SK-N-SH treated with all-trans-retinoic acid at 6 μM for 48 hours (cell line): ENCODE results near the gene WNK2.

Source experiments
- ATAC-seq: fragments of 200-7000 bp; cut with Tn5 transposase; 3 replicates; pipeline ENCODE4 v1.9.1; 2020; ENCODE audit warnings: mild to moderate bottlenecking, moderate library complexity
- ARNTL ChIP-seq: fragments of 450-650 bp; formaldehyde crosslinking; IDR thresholded peaks from 2 replicates; pipeline ENCODE4 v1.5.0; 2020; ENCODE audit warnings: low read depth, mild to moderate bottlenecking, moderate library complexity, borderline replicate concordance
- BACH2 ChIP-seq: fragments of 250-450 bp; sonication (Bioruptor Pico); IDR thresholded peaks from 2 replicates; pipeline ENCODE4 v1.9.0; 2021; ENCODE audit warnings: mild to moderate bottlenecking, borderline replicate concordance
- CREB5 ChIP-seq: fragments of 250-450 bp; sonication (Bioruptor Pico); IDR thresholded peaks from 2 replicates; pipeline ENCODE4 v1.5.1; 2020; ENCODE audit warnings: low read depth, mild to moderate bottlenecking, moderate library complexity
- CSDC2 ChIP-seq: fragments of 250-450 bp; sonication (Bioruptor Pico); IDR thresholded peaks from 2 replicates; pipeline ENCODE4 v1.5.0; 2020; ENCODE audit warnings: mild to moderate bottlenecking, moderate library complexity
- ESRRG ChIP-seq: fragments of 250-450 bp; sonication (Bioruptor Pico); IDR thresholded peaks from 2 replicates; pipeline ENCODE4 v1.6.1; 2021; ENCODE audit warnings: mild to moderate bottlenecking
- GLIS3 ChIP-seq: fragments of 250-450 bp; sonication (Bioruptor Pico); IDR thresholded peaks from 2 replicates; pipeline ENCODE4 v1.5.0; 2020; ENCODE audit warnings: mild to moderate bottlenecking, moderate library complexity
- ISL1 ChIP-seq: fragments of 250-450 bp; sonication (Bioruptor Pico); IDR thresholded peaks from 2 replicates; pipeline ENCODE4 v2.1.2; 2022; ENCODE audit warnings: mild to moderate bottlenecking, moderate library complexity
- OSR1 ChIP-seq: fragments of 250-450 bp; sonication (Bioruptor Pico); IDR thresholded peaks from 2 replicates; pipeline ENCODE4 v1.8.0; 2022; ENCODE audit warnings: moderate library complexity, mild to moderate bottlenecking, inconsistent platforms
- PATZ1 ChIP-seq: fragments of 250-450 bp; sonication (Bioruptor Pico); IDR thresholded peaks from 2 replicates; pipeline ENCODE4 v1.8.0; 2020; ENCODE audit warnings: mild to moderate bottlenecking, moderate library complexity, borderline replicate concordance
- POU6F1 ChIP-seq: fragments of 250-450 bp; sonication (Bioruptor Pico); IDR thresholded peaks from 2 replicates; pipeline ENCODE4 v1.8.0; 2021; ENCODE audit warnings: low read depth, mild to moderate bottlenecking, moderate library complexity, borderline replicate concordance
- PPARA ChIP-seq: fragments of 250-450 bp; sonication (Bioruptor Pico); IDR thresholded peaks from 2 replicates; pipeline ENCODE4 v1.5.0; 2020; ENCODE audit warnings: mild to moderate bottlenecking, borderline replicate concordance
- RARB ChIP-seq: fragments of 250-450 bp; sonication (Bioruptor Pico); IDR thresholded peaks from 2 replicates; pipeline ENCODE4 v1.8.0; 2021; ENCODE audit warnings: mild to moderate bottlenecking, moderate library complexity
- SNAI2 ChIP-seq: fragments of 250-450 bp; sonication (Bioruptor Pico); IDR thresholded peaks from 2 replicates; pipeline ENCODE4 v1.5.0; 2020; ENCODE audit warnings: mild to moderate bottlenecking, moderate library complexity
- TCF4 ChIP-seq: fragments of 250-450 bp; sonication (Bioruptor Pico); IDR thresholded peaks from 2 replicates; pipeline ENCODE4 v1.8.0; 2021; ENCODE audit warnings: mild to moderate bottlenecking, moderate library complexity, borderline replicate concordance
- TOX ChIP-seq: fragments of 250-450 bp; sonication (Bioruptor Pico); IDR thresholded peaks from 2 replicates; pipeline ENCODE4 v1.8.0; 2021; ENCODE audit warnings: mild to moderate bottlenecking, moderate library complexity, borderline replicate concordance
- TSHZ2 ChIP-seq: fragments of 250-450 bp; sonication (Bioruptor Pico); IDR thresholded peaks from 2 replicates; pipeline ENCODE4 v1.5.0; 2020; ENCODE audit warnings: mild to moderate bottlenecking, moderate library complexity
- ZC3H10 ChIP-seq: fragments of 250-450 bp; sonication (Bioruptor Pico); IDR thresholded peaks from 2 replicates; pipeline ENCODE4 v1.5.1; 2021; ENCODE audit warnings: mild to moderate bottlenecking, moderate library complexity
- ZFP3 ChIP-seq: fragments of 250-450 bp; sonication (Bioruptor Pico); IDR thresholded peaks from 2 replicates; pipeline ENCODE4 v1.5.0; 2020; ENCODE audit warnings: mild to moderate bottlenecking, moderate library complexity
- ZFP30 ChIP-seq: fragments of 450-650 bp; formaldehyde crosslinking; IDR thresholded peaks from 2 replicates; pipeline ENCODE4 v1.5.0; 2022; ENCODE audit warnings: mild to moderate bottlenecking, moderate library complexity
- ZNF565 ChIP-seq: fragments of 450-650 bp; formaldehyde crosslinking; conservative IDR thresholded peaks from 2 replicates; pipeline ENCODE4 v1.5.0; 2020; ENCODE audit warnings: low read depth, mild to moderate bottlenecking, moderate library complexity
- ZNF70 ChIP-seq: fragments of 450-650 bp; formaldehyde crosslinking; IDR thresholded peaks from 2 replicates; pipeline ENCODE4 v1.5.0; 2020; ENCODE audit warnings: mild to moderate bottlenecking, moderate library complexity
- ZNF8 ChIP-seq: fragments of 450-650 bp; formaldehyde crosslinking; IDR thresholded peaks from 2 replicates; pipeline ENCODE4 v1.5.0; 2020; ENCODE audit warnings: mild to moderate bottlenecking, moderate library complexity

WNK2 gene

GRCh38 chr9:93218161-93218560 lies 34.2 kb downstream of the WNK2 start:
- no peak for ATAC-seq
- TF ChIP-seq BACH2 (CRISPR knock-in tag) (no peak), ZNF8 (CRISPR knock-in tag) (no peak), RARB (CRISPR knock-in tag) (no peak), TOX (CRISPR knock-in tag) (no peak), PATZ1 (CRISPR knock-in tag) (no peak), ZNF565 (CRISPR knock-in tag) (no peak), ZFP30 (CRISPR knock-in tag) (no peak), ESRRG (CRISPR knock-in tag) (no peak), PPARA (no peak), TSHZ2 (CRISPR knock-in tag) (no peak), OSR1 (CRISPR knock-in tag) (no peak), ZNF70 (CRISPR knock-in tag) (no peak), ZC3H10 (CRISPR knock-in tag) (no peak), GLIS3 (CRISPR knock-in tag) (no peak), TCF4 (CRISPR knock-in tag) (no peak), CREB5 (CRISPR knock-in tag) (no peak)
- TF ChIP-seq, all 23 proteins: peak for 0

GRCh38 chr9:93218671-93219420 lies 34.9 kb downstream of the WNK2 start:
- TF ChIP-seq ARNTL (no peak), ESRRG (CRISPR knock-in tag) (no peak), ZNF8 (CRISPR knock-in tag) (no peak), ZNF565 (CRISPR knock-in tag) (no peak), PPARA (no peak), TSHZ2 (CRISPR knock-in tag) (no peak)
- no peak for ATAC-seq

GRCh38 chr9:93219692-93220091 lies 35.8 kb downstream of the WNK2 start:
- no peak for ATAC-seq
- no peak for TF ChIP-seq ISL1 (CRISPR knock-in tag)
- TF ChIP-seq PPARA = no peak
- no peak for TF ChIP-seq BACH2 (CRISPR knock-in tag)
- no peak for TF ChIP-seq ESRRG (CRISPR knock-in tag)
- no peak for TF ChIP-seq RARB (CRISPR knock-in tag)
- no peak for TF ChIP-seq CSDC2 (CRISPR knock-in tag)
- no peak for TF ChIP-seq CREB5 (CRISPR knock-in tag)
- TF ChIP-seq ZC3H10 (CRISPR knock-in tag) = no peak
- no peak for TF ChIP-seq GLIS3 (CRISPR knock-in tag)
- TF ChIP-seq ZFP30 (CRISPR knock-in tag) = no peak
- no peak for TF ChIP-seq TOX (CRISPR knock-in tag)
- no peak for TF ChIP-seq POU6F1 (CRISPR knock-in tag)
- TF ChIP-seq SNAI2 (CRISPR knock-in tag) = no peak
- no peak for TF ChIP-seq ZFP3 (CRISPR knock-in tag)
- no peak for TF ChIP-seq ARNTL
- TF ChIP-seq OSR1 (CRISPR knock-in tag) = no peak
